Activated CD4-positive, alpha-beta memory T cell treated with anti-CD3 and anti-CD28 coated beads, Interleukin-2, amount 10 ng/mL, durations not matched to agents 7 days and 5 days (primary cell): ENCODE data around the gene NEO1. TPM values are rescaled to one million over a fixed set of nuclear protein-coding genes. Genes with fewer than 3 reads are reported as not detected.

Experiments used
- CTCF ChIA-PET: fragments of 350-600 bp; sonication (Branson Sonifier 250); formaldehyde crosslinking; loops from one replicate; lab custom pipeline; 2021; ENCODE audit warnings: antibody characterized with exemption, inconsistent platforms; lab: Charles Lee
- POLR2A ChIA-PET: fragments of 350-600 bp; sonication (Branson Sonifier 250); formaldehyde crosslinking; loops from one replicate; lab custom pipeline; 2021; ENCODE audit warnings: antibody characterized with exemption; lab: Charles Lee
- DNase-seq: peaks from one replicate; pipeline ENCODE4 v3.0.0-alpha.2; 2020
- H3K27ac Mint-ChIP-seq: one replicate; pipeline ENCODE4 v1.8.0; 2021; ENCODE audit warnings: mild to moderate bottlenecking, mixed read lengths
- H3K27me3 Mint-ChIP-seq: one replicate; pipeline ENCODE4 v1.8.0; 2021; ENCODE audit warnings: mixed read lengths
- H3K36me3 Mint-ChIP-seq: one replicate; pipeline ENCODE4 v1.8.0; 2021; ENCODE audit warnings: low read depth, mixed read lengths
- H3K4me1 Mint-ChIP-seq: one replicate; pipeline ENCODE4 v1.8.0; 2021; ENCODE audit warnings: mixed read lengths
- H3K4me3 Mint-ChIP-seq: one replicate; pipeline ENCODE4 v1.8.0; 2021; ENCODE audit warnings: mild to moderate bottlenecking, mixed read lengths
- H3K9me3 Mint-ChIP-seq: one replicate; pipeline ENCODE4 v1.8.0; 2021; ENCODE audit warnings: mixed read lengths
- total RNA-seq, 2 experiments: library from RNA; stranded (reverse); gene quantifications; one replicate each; pipeline ENCODE4 v1.2.3, GENCODE V29; 2021

NEO1 gene
- total RNA-seq, 2 experiments from 2014 or later, result 7.6 to 8.3 TPM

DNA sequence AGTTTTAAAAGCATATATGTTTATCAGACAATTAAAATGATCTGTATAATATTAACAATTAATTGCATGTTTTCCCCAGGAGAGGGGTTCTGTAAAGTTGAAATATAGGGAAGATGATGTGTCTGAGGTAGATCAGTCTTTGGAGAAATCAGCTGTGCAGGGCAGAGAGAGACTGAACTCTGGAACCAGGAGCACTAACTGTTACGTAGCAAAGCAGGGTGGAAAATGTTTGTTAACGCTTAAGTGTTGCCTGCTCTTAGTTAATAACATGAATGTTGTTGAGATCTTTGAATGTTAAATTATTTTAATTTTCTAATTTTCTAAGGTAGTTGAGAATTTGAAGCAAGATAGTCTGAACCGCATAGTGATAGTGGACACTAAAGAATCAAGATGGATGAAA, 57.5 kb downstream of the NEO1 start:
- DNase-seq, result no peak
- no peaks in the 10 kb centered on the region for H3K36me3 Mint-ChIP-seq
- H3K27ac Mint-ChIP-seq, result no peak overlapping the region
- no peaks in the 10 kb centered on the region for H3K9me3 Mint-ChIP-seq
- peaks cover 2% of the 10 kb centered on the region for H3K27me3 Mint-ChIP-seq
- H3K4me3 Mint-ChIP-seq, result no peak overlapping the region
- ChIA-PET CTCF (no interaction called here), POLR2A (no interaction called here)
- H3K4me1 Mint-ChIP-seq, result peaks cover 3% of the 10 kb centered on the region

GRCh38 chr15:73110201-73110600, 57.9 kb downstream of the NEO1 start:
- Mint-ChIP-seq H3K4me3 (no peak overlapping the region), H3K4me1 (peaks cover 3% of the 10 kb centered on the region), H3K9me3 (no peaks in the 10 kb centered on the region), H3K27me3 (peaks cover 2% of the 10 kb centered on the region), H3K27ac (no peak overlapping the region), H3K36me3 (no peaks in the 10 kb centered on the region)
- ChIA-PET CTCF (no interaction called here), POLR2A (no interaction called here)
- DNase-seq, result no peak

- Mint-ChIP-seq H3K27ac (no peak overlapping the region), H3K27me3 (peaks cover 2% of the 10 kb centered on the region), H3K9me3 (no peaks in the 10 kb centered on the region), H3K36me3 (no peaks in the 10 kb centered on the region), H3K4me3 (no peak overlapping the region), H3K4me1 (peaks cover 3% of the 10 kb centered on the region)
- CTCF ChIA-PET, result interaction anchor here (0.6 kb wide), 1 partner anchor 17 kb away, joined by 5 read pairs; no protein-coding TSS in a partner anchor
- POLR2A ChIA-PET, result no interaction called here
- no peak for DNase-seq
These were observed 61.8 kb downstream of the NEO1 start for GRCh38 chr15:73114064-73114463.

- ChIA-PET POLR2A (no interaction called here), CTCF (no interaction called here)
- H3K9me3 Mint-ChIP-seq, result no peaks in the 10 kb centered on the region
- H3K4me1 Mint-ChIP-seq, result peaks cover 3% of the 10 kb centered on the region
- peaks cover 2% of the 10 kb centered on the region for H3K27me3 Mint-ChIP-seq
- no peak overlapping the region for H3K27ac Mint-ChIP-seq
- no peak overlapping the region for H3K4me3 Mint-ChIP-seq
- no peak for DNase-seq
- H3K36me3 Mint-ChIP-seq, result no peaks in the 10 kb centered on the region
These were observed 63.9 kb downstream of the NEO1 start for GRCh38 chr15:73116164-73116563.

- Mint-ChIP-seq H3K9me3 (no peaks in the 10 kb centered on the region), H3K27me3 (peaks cover 2% of the 10 kb centered on the region), H3K36me3 (no peaks in the 10 kb centered on the region), H3K4me3 (no peak overlapping the region), H3K27ac (no peak overlapping the region), H3K4me1 (peaks cover 3% of the 10 kb centered on the region)
- ChIA-PET CTCF (no interaction called here), POLR2A (no interaction called here)
- DNase-seq, result no peak
These were observed 65.8 kb downstream of the NEO1 start for GRCh38 chr15:73118055-73118454.

DNA sequence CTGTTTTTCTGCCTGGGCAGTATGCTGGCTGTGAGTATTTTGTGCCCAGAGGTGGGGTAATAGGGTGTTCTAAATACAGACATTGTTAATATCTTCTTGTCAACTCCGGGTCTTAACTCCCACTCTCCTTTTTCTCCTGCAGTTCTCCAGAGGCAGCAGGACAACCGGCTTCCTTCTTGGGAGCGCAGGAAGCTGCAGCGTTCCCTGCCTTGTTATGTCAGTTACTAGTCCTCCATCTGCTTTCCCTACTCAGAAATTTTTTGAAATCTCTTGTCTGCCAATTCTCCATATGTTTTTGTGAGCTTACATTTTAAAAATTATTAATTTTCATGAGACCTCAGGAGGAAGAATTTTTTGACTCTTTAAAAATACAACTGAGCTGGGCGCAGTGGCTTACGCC, 67.2 kb downstream of the NEO1 start:
- no peaks in the 10 kb centered on the region for H3K9me3 Mint-ChIP-seq
- H3K36me3 Mint-ChIP-seq, result no peaks in the 10 kb centered on the region
- peaks cover 6% of the 10 kb centered on the region for H3K4me1 Mint-ChIP-seq
- no peak overlapping the region for H3K27ac Mint-ChIP-seq
- no peak overlapping the region for H3K4me3 Mint-ChIP-seq
- no peaks in the 10 kb centered on the region for H3K27me3 Mint-ChIP-seq
- POLR2A ChIA-PET, result no interaction called here
- no peak for DNase-seq
- CTCF ChIA-PET, result no interaction called here

- H3K4me1 Mint-ChIP-seq, result peaks cover 6% of the 10 kb centered on the region
- no peaks in the 10 kb centered on the region for H3K27me3 Mint-ChIP-seq
- no peaks in the 10 kb centered on the region for H3K36me3 Mint-ChIP-seq
- H3K4me3 Mint-ChIP-seq, result no peak overlapping the region
- CTCF ChIA-PET, result no interaction called here
- H3K27ac Mint-ChIP-seq, result no peak overlapping the region
- no peak for DNase-seq
- H3K9me3 Mint-ChIP-seq, result no peaks in the 10 kb centered on the region
- POLR2A ChIA-PET, result no interaction called here
These were observed 68.0 kb downstream of the NEO1 start for GRCh38 chr15:73120269-73120668.

DNA sequence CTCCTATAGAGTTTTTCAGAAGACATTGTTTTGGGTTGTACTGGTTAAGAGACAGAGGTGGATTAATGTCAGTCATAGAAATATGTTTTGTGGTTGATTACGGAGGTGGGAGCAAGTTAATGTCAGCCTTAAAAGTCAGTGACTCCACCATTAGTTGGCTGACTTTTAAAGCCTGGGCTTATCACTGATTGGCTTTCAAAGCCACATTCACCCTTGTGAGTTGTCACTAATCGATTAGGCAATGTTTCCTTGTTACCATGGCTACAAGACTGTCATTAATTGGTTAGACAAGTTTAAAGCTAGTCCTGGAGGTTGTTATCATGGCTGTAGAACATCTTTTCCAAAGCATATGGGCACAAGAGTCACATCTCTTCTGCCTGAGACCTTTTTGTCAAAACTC, 73.0 kb downstream of the NEO1 start:
- Mint-ChIP-seq H3K27ac (no peak overlapping the region), H3K4me3 (no peak overlapping the region), H3K9me3 (no peaks in the 10 kb centered on the region), H3K27me3 (no peaks in the 10 kb centered on the region), H3K4me1 (peaks cover 6% of the 10 kb centered on the region), H3K36me3 (no peaks in the 10 kb centered on the region)
- CTCF ChIA-PET, result interaction anchor here (1.4 kb wide), 1 partner anchor 116 kb away, joined by 4 read pairs; no protein-coding TSS in a partner anchor
- no peak for DNase-seq
- POLR2A ChIA-PET, result no interaction called here

DNA sequence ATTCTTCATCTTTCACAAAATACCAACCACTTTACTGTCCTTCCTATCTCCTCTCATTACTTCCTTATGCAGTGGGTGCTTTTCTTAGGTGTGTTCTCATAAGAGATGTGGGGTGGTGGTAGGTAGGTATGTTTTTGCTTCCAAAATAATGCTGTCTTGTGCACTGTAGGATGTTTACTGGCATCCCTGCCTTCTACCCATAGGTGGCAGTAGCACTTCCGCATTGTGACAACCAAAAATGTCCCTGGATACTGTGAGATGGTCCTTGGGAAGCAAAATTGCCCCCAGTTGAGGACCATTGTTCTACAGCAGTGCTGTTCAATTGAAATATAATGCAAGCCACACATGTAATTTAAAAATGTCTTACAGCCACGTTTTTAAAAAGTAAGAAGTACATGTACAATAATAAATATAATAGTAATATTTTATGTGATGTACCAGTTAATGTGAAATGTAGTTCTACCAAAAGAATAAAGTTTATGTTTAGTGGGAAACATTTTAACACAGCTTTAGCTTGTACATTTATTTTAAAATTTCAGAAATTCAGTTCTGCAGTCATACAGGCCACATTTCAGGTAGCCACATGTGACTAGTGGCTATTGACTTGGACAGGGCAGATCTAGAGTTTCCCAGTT, 75.2 kb downstream of the NEO1 start:
- POLR2A ChIA-PET, result no interaction called here

GRCh38 chr15:73130830-73131229, 78.6 kb downstream of the NEO1 start:
- Mint-ChIP-seq H3K9me3 (no peaks in the 10 kb centered on the region), H3K4me1 (no peaks in the 10 kb centered on the region)
- no peak for DNase-seq

More for the DNA sequence above, 75.2 kb downstream of the NEO1 start:
- Mint-ChIP-seq H3K27ac (no peak overlapping the region), H3K36me3 (no peaks in the 10 kb centered on the region), H3K27me3 (no peaks in the 10 kb centered on the region), H3K4me1 (peaks cover 6% of the 10 kb centered on the region), H3K4me3 (no peak overlapping the region), H3K9me3 (no peaks in the 10 kb centered on the region)
- CTCF ChIA-PET, result interaction anchor here (0.6 to 1.4 kb wide), 3 partner anchors 23 to 112 kb away, joined by 3 read pairs; no protein-coding TSS in a partner anchor
- peak; percentile 36 for DNase-seq

DNA sequence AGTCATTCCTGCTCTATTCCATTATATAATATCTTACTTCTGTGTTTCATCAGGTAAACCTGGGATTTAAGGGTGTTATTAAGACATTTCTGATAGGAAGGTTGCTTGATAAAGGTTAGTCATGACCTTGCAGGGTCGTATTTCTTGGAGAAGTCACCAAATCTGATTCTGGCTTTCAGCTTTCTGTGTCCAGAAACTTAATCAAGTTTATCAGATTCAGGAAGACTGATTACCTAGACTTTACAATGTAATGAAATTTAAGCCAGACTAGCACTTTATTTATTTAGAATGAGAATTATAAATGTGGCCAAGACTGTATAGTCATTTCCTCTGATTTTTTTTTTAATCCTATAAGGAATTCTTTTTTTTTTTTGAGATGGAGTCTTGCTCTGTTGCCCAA, 81.9 kb downstream of the NEO1 start:
- Mint-ChIP-seq H3K9me3 (no peaks in the 10 kb centered on the region), H3K4me1 (peaks cover 3% of the 10 kb centered on the region), H3K27me3 (no peaks in the 10 kb centered on the region), H3K36me3 (no peaks in the 10 kb centered on the region), H3K27ac (no peak overlapping the region), H3K4me3 (no peak overlapping the region)
- ChIA-PET POLR2A (no interaction called here), CTCF (no interaction called here)
- DNase-seq, result no peak

More at GRCh38 chr15:73130830-73131229, 78.6 kb downstream of the NEO1 start:
- no peaks in the 10 kb centered on the region for H3K27me3 Mint-ChIP-seq
- H3K27ac Mint-ChIP-seq, result no peak overlapping the region
- POLR2A ChIA-PET, result no interaction called here
- H3K36me3 Mint-ChIP-seq, result no peaks in the 10 kb centered on the region
- CTCF ChIA-PET, result interaction anchor here (0.9 kb wide), 1 partner anchor 12 kb away, joined by 6 read pairs; no protein-coding TSS in a partner anchor
- H3K4me3 Mint-ChIP-seq, result no peak overlapping the region

DNA sequence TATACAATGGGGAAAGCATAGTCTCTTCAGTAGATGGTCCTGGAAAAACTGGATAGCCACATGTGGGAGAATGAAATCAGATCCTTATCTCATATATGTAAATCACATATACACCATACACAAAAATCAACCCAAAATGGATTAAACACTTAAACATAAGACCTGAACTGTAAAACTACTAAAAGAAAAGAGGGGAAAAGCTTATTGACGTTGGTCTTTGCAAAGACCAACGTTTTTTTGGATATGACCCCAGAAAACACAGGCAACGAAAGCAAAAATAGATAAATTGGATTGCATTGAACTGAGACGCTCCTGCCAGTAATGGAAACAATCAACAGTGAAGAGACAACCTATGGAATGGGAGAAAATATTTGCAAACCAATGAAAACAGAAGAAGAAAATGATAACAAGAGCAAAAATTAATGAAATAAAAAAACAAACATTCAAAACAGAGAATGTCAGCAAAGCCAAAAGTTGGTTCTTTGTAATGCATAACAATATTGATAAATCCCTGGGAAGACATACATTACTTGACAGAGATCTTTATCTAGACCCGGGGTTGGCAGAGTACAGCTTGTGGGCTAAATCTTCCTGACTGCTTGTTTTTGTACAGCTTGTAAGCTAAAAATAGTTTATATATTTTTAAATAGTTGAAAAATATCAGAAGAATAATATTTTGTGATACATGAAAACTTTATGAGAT, 86.9 kb downstream of the NEO1 start:
- Mint-ChIP-seq H3K36me3 (peaks cover 11% of the 10 kb centered on the region), H3K27ac (no peak overlapping the region), H3K4me3 (no peak overlapping the region), H3K27me3 (no peaks in the 10 kb centered on the region), H3K4me1 (peaks cover 40% of the 10 kb centered on the region), H3K9me3 (peaks cover 3% of the 10 kb centered on the region)
- ChIA-PET CTCF (interaction anchor here (0.7 kb wide), 1 partner anchor 546 kb away, joined by 3 read pairs; no protein-coding TSS in a partner anchor), POLR2A (interaction anchor here (1.6 kb wide), 1 partner anchor 87 kb away, joined by 5 read pairs; no protein-coding TSS in a partner anchor)
- DNase-seq, result no peak

GRCh38 chr15:73139744-73140553, 87.7 kb downstream of the NEO1 start:
- Mint-ChIP-seq H3K9me3 (peaks cover 6% of the 10 kb centered on the region), H3K4me1 (peaks cover 46% of the 10 kb centered on the region), H3K36me3 (peaks cover 17% of the 10 kb centered on the region), H3K27ac (no peak overlapping the region), H3K27me3 (no peaks in the 10 kb centered on the region), H3K4me3 (no peak overlapping the region)
- CTCF ChIA-PET, result interaction anchor here (0.9 kb wide), 1 partner anchor 101 kb away, joined by 3 read pairs; no protein-coding TSS in a partner anchor
- POLR2A ChIA-PET, result interaction anchor here (1.1 to 1.6 kb wide), 3 partner anchors 14 to 87 kb away, joined by 3 to 5 read pairs (median 4); no protein-coding TSS in a partner anchor
- no peak for DNase-seq
